ENCODE measurements around the gene ST6GALNAC3. TPM values are rescaled to one million over a fixed set of nuclear protein-coding genes. Genes with fewer than 3 reads are reported as not detected.

The ST6GALNAC3 gene
- polyA plus RNA-seq, 1 donor (not counting 4 experiments of a cell fraction or from before 2014, with no cell fraction given), result 0.08 TPM

DNA sequence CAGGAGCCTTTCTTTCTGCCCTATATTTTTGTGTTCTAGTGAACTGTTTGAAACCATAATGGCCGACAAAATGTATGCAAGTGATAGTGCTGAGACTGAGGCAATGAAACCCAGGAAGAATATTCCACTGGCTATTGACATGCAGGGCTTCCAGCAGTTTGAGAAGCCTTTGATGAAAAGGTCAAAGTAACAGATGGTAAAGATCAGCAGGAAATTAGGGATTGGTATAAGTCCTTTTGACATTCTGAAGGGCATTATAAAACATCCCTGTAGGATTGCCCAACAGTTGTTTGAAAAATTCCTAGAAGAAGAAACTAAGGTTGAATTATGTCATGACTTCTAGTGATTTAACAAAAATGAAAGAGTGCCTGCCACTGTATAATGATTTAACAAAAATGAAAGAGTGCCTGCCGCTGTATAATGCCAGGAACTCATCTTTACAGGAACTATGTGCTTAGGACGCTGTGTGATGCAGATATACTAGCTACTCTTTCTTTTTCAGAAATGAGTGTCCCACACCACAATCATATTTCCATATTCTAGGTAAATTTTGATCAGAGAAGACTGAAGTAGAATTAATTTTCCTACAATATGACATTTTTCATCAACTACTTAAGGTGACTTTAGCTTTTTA lies 508.8 kb downstream of the ST6GALNAC3 start:
- no peak for FAIRE-seq
- H3K4me2 ChIP-seq (ENCODE audit: control insufficient read depth, extremely low read depth, insufficient read depth, low read depth, low read length), result no peak overlapping the region
- H3K9ac ChIP-seq (ENCODE audit: control insufficient read depth, extremely low read depth, insufficient read depth, low read length), result no peak overlapping the region
- DNase-seq (ENCODE audit: low read depth, low spot score), result no peak
- H3K27me3 ChIP-seq (ENCODE audit: control insufficient read depth, extremely low read depth, insufficient read depth, low read length), result no peaks in the 10 kb centered on the region
- H3K27ac ChIP-seq (ENCODE audit: control insufficient read depth, insufficient read depth, low read length), result no peak overlapping the region
- H3K4me3 ChIP-seq (ENCODE audit: control insufficient read depth in 2 of 3, extremely low read depth in 1 of 3, insufficient read depth in 2 of 3, low read depth in 1 of 3, low read length in 3 of 3), result no peak overlapping the region
- no peak overlapping the region for H2AFZ ChIP-seq (ENCODE audit: control insufficient read depth, low read length)
- peaks cover 1% of the 10 kb centered on the region for H3K9me3 ChIP-seq (ENCODE audit: control insufficient read depth, low read depth, low read length)
- dilution Hi-C loops (cut with MboI; ENCODE audit: extremely low pct_ligation_motif_present, low sequenced_read_pairs), result no loop called here
- H3K9me1 ChIP-seq (ENCODE audit: control insufficient read depth, extremely low read depth, insufficient read depth, low read length), result no peaks in the 10 kb centered on the region
- H3K36me3 ChIP-seq (ENCODE audit: control insufficient read depth in 2 of 2, extremely low read depth in 1 of 2, insufficient read depth in 2 of 2, low read length in 2 of 2), result no peaks in the 10 kb centered on the region
- H3K4me1 ChIP-seq (ENCODE audit: control insufficient read depth, extremely low read depth, insufficient read depth, low read length), result no peaks in the 10 kb centered on the region
- H4K20me1 ChIP-seq (ENCODE audit: control insufficient read depth, extremely low read depth, insufficient read depth, low read length), result no peaks in the 10 kb centered on the region
- no peak for TF ChIP-seq EZH2 (IDR thresholded peaks at IDR 0.05; ENCODE audit: low read length)
- TF ChIP-seq, protein P1, sequence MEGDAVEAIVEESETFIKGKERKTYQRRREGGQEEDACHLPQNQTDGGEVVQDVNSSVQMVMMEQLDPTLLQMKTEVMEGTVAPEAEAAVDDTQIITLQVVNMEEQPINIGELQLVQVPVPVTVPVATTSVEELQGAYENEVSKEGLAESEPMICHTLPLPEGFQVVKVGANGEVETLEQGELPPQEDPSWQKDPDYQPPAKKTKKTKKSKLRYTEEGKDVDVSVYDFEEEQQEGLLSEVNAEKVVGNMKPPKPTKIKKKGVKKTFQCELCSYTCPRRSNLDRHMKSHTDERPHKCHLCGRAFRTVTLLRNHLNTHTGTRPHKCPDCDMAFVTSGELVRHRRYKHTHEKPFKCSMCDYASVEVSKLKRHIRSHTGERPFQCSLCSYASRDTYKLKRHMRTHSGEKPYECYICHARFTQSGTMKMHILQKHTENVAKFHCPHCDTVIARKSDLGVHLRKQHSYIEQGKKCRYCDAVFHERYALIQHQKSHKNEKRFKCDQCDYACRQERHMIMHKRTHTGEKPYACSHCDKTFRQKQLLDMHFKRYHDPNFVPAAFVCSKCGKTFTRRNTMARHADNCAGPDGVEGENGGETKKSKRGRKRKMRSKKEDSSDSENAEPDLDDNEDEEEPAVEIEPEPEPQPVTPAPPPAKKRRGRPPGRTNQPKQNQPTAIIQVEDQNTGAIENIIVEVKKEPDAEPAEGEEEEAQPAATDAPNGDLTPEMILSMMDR (optimal IDR thresholded peaks at IDR 0.05 in 1 of 3, IDR thresholded peaks at IDR 0.05 in 1 of 3, conservative IDR thresholded peaks at IDR 0.05 in 1 of 3; ENCODE audit: extremely low read depth in 1 of 3, insufficient read depth in 2 of 3, low read length in 3 of 3), result no peak
- no peaks in the 10 kb centered on the region for H3K79me2 ChIP-seq (ENCODE audit: control insufficient read depth, insufficient read depth, low read length)

DNA sequence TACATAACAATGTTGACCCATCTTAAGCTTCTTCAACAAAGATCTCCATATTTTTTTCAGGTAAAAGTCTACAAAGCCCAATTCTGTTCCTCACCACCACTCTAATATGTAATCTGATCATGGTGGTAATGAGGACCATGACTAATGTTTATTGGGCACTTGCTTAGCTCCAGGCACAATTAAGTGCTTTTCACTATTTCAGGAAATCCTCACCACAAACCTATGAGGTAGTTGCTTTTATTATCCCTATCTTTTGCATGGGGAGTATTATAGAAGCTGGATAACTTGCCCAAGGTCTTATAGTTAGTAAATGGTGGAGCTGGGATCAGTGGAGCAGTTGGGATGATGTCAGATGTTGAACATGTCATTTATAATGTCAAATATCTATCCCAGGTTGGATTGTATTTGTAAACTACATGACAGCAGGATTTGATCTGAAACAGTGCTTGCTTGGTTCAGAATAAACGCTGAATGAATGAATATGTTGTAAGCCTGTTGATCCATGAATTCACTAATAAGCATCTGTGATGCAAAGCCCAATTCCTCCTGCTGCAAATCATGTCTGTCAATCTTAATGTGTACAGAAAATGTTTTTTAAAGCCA lies 509.4 kb downstream of the ST6GALNAC3 start:
- Histone ChIP-seq H3K9ac (ENCODE audit: control insufficient read depth, extremely low read depth, insufficient read depth, low read length) (no peak overlapping the region), H3K4me3 (ENCODE audit: control insufficient read depth in 2 of 3, extremely low read depth in 1 of 3, insufficient read depth in 2 of 3, low read depth in 1 of 3, low read length in 3 of 3) (no peak overlapping the region), H2AFZ (ENCODE audit: control insufficient read depth, low read length) (no peak overlapping the region), H3K9me3 (ENCODE audit: control insufficient read depth, low read depth, low read length) (peaks cover 1% of the 10 kb centered on the region), H3K27ac (ENCODE audit: control insufficient read depth, insufficient read depth, low read length) (no peak overlapping the region), H3K36me3 (ENCODE audit: control insufficient read depth in 2 of 2, extremely low read depth in 1 of 2, insufficient read depth in 2 of 2, low read length in 2 of 2) (no peaks in the 10 kb centered on the region), H4K20me1 (ENCODE audit: control insufficient read depth, extremely low read depth, insufficient read depth, low read length) (no peaks in the 10 kb centered on the region), H3K4me1 (ENCODE audit: control insufficient read depth, extremely low read depth, insufficient read depth, low read length) (no peaks in the 10 kb centered on the region), H3K27me3 (ENCODE audit: control insufficient read depth, extremely low read depth, insufficient read depth, low read length) (no peaks in the 10 kb centered on the region), H3K4me2 (ENCODE audit: control insufficient read depth, extremely low read depth, insufficient read depth, low read depth, low read length) (no peak overlapping the region), H3K79me2 (ENCODE audit: control insufficient read depth, insufficient read depth, low read length) (no peaks in the 10 kb centered on the region), H3K9me1 (ENCODE audit: control insufficient read depth, extremely low read depth, insufficient read depth, low read length) (no peaks in the 10 kb centered on the region)
- no peak for DNase-seq (ENCODE audit: low read depth, low spot score)
- dilution Hi-C loops (cut with MboI; ENCODE audit: extremely low pct_ligation_motif_present, low sequenced_read_pairs), result no loop called here
- no peak for TF ChIP-seq EZH2 (IDR thresholded peaks at IDR 0.05; ENCODE audit: low read length)
- no peak for FAIRE-seq

Measured in keratinocyte (primary cell).